Memory B cell (primary cell): ENCODE data around the gene GRK5.

ENCODE experiments used
- ATAC-seq: fragments of 150-1000 bp; cut with Tn5 transposase; 2 replicates; pipeline ENCODE4 v1.10.0; 2021; ENCODE audit warnings: low read depth, mild to moderate bottlenecking, moderate library complexity
- DNase-seq, 2 donors: peaks; one replicate each; pipeline ENCODE4 v3.0.0; 2022; ENCODE audit warnings: low spot score in 2 of 2
- H3K27ac Mint-ChIP-seq: one replicate; pipeline ENCODE4 v1.8.0; 2022; ENCODE audit warnings: mild to moderate bottlenecking, moderate library complexity, mixed read lengths
- H3K27me3 Mint-ChIP-seq: one replicate; pipeline ENCODE4 v1.8.0; 2022; ENCODE audit warnings: mixed read lengths
- H3K36me3 Mint-ChIP-seq: one replicate; pipeline ENCODE4 v1.8.0; 2022; ENCODE audit warnings: mild to moderate bottlenecking, mixed read lengths
- H3K4me1 Mint-ChIP-seq: one replicate; pipeline ENCODE4 v1.8.0; 2022; ENCODE audit warnings: mixed read lengths
- H3K4me3 Mint-ChIP-seq: one replicate; pipeline ENCODE4 v1.8.0; 2022; ENCODE audit warnings: mild to moderate bottlenecking, moderate library complexity, mixed read lengths
- H3K9me3 Mint-ChIP-seq: one replicate; pipeline ENCODE4 v1.8.0; 2022; ENCODE audit warnings: mixed read lengths

The GRK5 gene

GRCh38 chr10:119388849-119389345 is 181.5 kb downstream of the GRK5 start:
- Mint-ChIP-seq H3K27me3 (no peaks in the 10 kb centered on the region), H3K36me3 (peaks cover 28% of the 10 kb centered on the region), H3K9me3 (no peaks in the 10 kb centered on the region), H3K4me3 (no peak overlapping the region), H3K4me1 (peaks cover 22% of the 10 kb centered on the region), H3K27ac (peak overlapping the region; percentile 31)
- no peak for DNase-seq
- no peak for ATAC-seq

- peaks cover 37% of the 10 kb centered on the region for H3K4me1 Mint-ChIP-seq
- ATAC-seq (no peak), DNase-seq (no peak)
- no peaks in the 10 kb centered on the region for H3K9me3 Mint-ChIP-seq
- no peaks in the 10 kb centered on the region for H3K27me3 Mint-ChIP-seq
- peaks cover 12% of the 10 kb centered on the region for H3K36me3 Mint-ChIP-seq
- no peak overlapping the region for H3K27ac Mint-ChIP-seq
- no peak overlapping the region for H3K4me3 Mint-ChIP-seq
Measured at GRCh38 chr10:119391440-119392251, 184.3 kb downstream of the GRK5 start.

GRCh38 chr10:119393019-119393418 is 185.6 kb downstream of the GRK5 start:
- peak overlapping the region; percentile 89 for H3K27ac Mint-ChIP-seq
- H3K4me1 Mint-ChIP-seq: peaks cover 39% of the 10 kb centered on the region
- DNase-seq: no peak
- no peaks in the 10 kb centered on the region for H3K27me3 Mint-ChIP-seq
- H3K9me3 Mint-ChIP-seq: no peaks in the 10 kb centered on the region
- peaks cover 13% of the 10 kb centered on the region for H3K36me3 Mint-ChIP-seq
- ATAC-seq: no peak
- no peak overlapping the region for H3K4me3 Mint-ChIP-seq

- peak overlapping the region; percentile 89 for H3K27ac Mint-ChIP-seq
- no peak overlapping the region for H3K4me3 Mint-ChIP-seq
- no peaks in the 10 kb centered on the region for H3K27me3 Mint-ChIP-seq
Measured at GRCh38 chr10:119393421-119393820, 186.1 kb downstream of the GRK5 start.

GRCh38 chr10:119393845-119394244 is 186.5 kb downstream of the GRK5 start:
- Mint-ChIP-seq H3K4me3 (no peak overlapping the region), H3K36me3 (peaks cover 13% of the 10 kb centered on the region), H3K4me1 (peaks cover 39% of the 10 kb centered on the region), H3K27ac (peak overlapping the region; percentile 89), H3K9me3 (no peaks in the 10 kb centered on the region), H3K27me3 (no peaks in the 10 kb centered on the region)
- DNase-seq (no peak), ATAC-seq (no peak)

More at GRCh38 chr10:119393421-119393820, 186.1 kb downstream of the GRK5 start:
- DNase-seq (no peak), ATAC-seq (no peak)
- no peaks in the 10 kb centered on the region for H3K9me3 Mint-ChIP-seq
- H3K4me1 Mint-ChIP-seq: peaks cover 39% of the 10 kb centered on the region
- peaks cover 13% of the 10 kb centered on the region for H3K36me3 Mint-ChIP-seq

- Mint-ChIP-seq H3K36me3 (peaks cover 13% of the 10 kb centered on the region), H3K9me3 (no peaks in the 10 kb centered on the region), H3K4me3 (peak overlapping the region; percentile 59), H3K4me1 (peaks cover 39% of the 10 kb centered on the region), H3K27ac (peak overlapping the region; percentile 89), H3K27me3 (no peaks in the 10 kb centered on the region)
- DNase-seq (no peak), ATAC-seq (peak; percentile 11)
Measured at GRCh38 chr10:119394657-119395279, 187.4 kb downstream of the GRK5 start.

- H3K4me1 Mint-ChIP-seq: peaks cover 37% of the 10 kb centered on the region
- peak overlapping the region; percentile 59 for H3K4me3 Mint-ChIP-seq
- peak overlapping the region; percentile 89 for H3K27ac Mint-ChIP-seq
- no peaks in the 10 kb centered on the region for H3K9me3 Mint-ChIP-seq
- ATAC-seq: peak; percentile 88
- H3K27me3 Mint-ChIP-seq: no peaks in the 10 kb centered on the region
- DNase-seq: peak; percentile 22 to 39
- peaks cover 14% of the 10 kb centered on the region for H3K36me3 Mint-ChIP-seq
Measured at GRCh38 chr10:119395280-119396007, 188.1 kb downstream of the GRK5 start.

- H3K4me3 Mint-ChIP-seq: no peak overlapping the region
- ATAC-seq (peak; percentile 37), DNase-seq (no peak)
- no peaks in the 10 kb centered on the region for H3K9me3 Mint-ChIP-seq
- peaks cover 10% of the 10 kb centered on the region for H3K36me3 Mint-ChIP-seq
- H3K27ac Mint-ChIP-seq: peak overlapping the region; percentile 89
- peaks cover 34% of the 10 kb centered on the region for H3K4me1 Mint-ChIP-seq
- H3K27me3 Mint-ChIP-seq: no peaks in the 10 kb centered on the region
Measured at GRCh38 chr10:119396008-119396708, 188.8 kb downstream of the GRK5 start.

- no peak for ATAC-seq
- Mint-ChIP-seq H3K9me3 (no peaks in the 10 kb centered on the region), H3K4me1 (peaks cover 31% of the 10 kb centered on the region), H3K4me3 (no peak overlapping the region), H3K27ac (peak overlapping the region; percentile 89), H3K36me3 (peaks cover 10% of the 10 kb centered on the region), H3K27me3 (no peaks in the 10 kb centered on the region)
- DNase-seq: no peak
Measured at GRCh38 chr10:119396709-119397071, 189.3 kb downstream of the GRK5 start.

- no peaks in the 10 kb centered on the region for H3K27me3 Mint-ChIP-seq
- H3K27ac Mint-ChIP-seq: peak overlapping the region; percentile 54
- no peak overlapping the region for H3K4me3 Mint-ChIP-seq
- ATAC-seq (no peak), DNase-seq (no peak)
- H3K9me3 Mint-ChIP-seq: no peaks in the 10 kb centered on the region
- peaks cover 35% of the 10 kb centered on the region for H3K4me1 Mint-ChIP-seq
- peaks cover 10% of the 10 kb centered on the region for H3K36me3 Mint-ChIP-seq
Measured at GRCh38 chr10:119397416-119397815, 190.0 kb downstream of the GRK5 start.

- Mint-ChIP-seq H3K9me3 (no peaks in the 10 kb centered on the region), H3K27me3 (no peaks in the 10 kb centered on the region), H3K4me3 (no peak overlapping the region), H3K36me3 (peaks cover 10% of the 10 kb centered on the region), H3K4me1 (peaks cover 30% of the 10 kb centered on the region), H3K27ac (peak overlapping the region; percentile 76)
- DNase-seq: no peak
- ATAC-seq: no peak
Measured at GRCh38 chr10:119398996-119399395, 191.6 kb downstream of the GRK5 start.

- Mint-ChIP-seq H3K4me1 (peaks cover 29% of the 10 kb centered on the region), H3K4me3 (no peak overlapping the region), H3K36me3 (peaks cover 10% of the 10 kb centered on the region), H3K27me3 (no peaks in the 10 kb centered on the region), H3K27ac (peak overlapping the region; percentile 76), H3K9me3 (no peaks in the 10 kb centered on the region)
- DNase-seq (no peak), ATAC-seq (no peak)
Measured at GRCh38 chr10:119399466-119399865, 192.1 kb downstream of the GRK5 start.

- H3K36me3 Mint-ChIP-seq: peaks cover 10% of the 10 kb centered on the region
- no peak for ATAC-seq
- H3K4me1 Mint-ChIP-seq: peaks cover 15% of the 10 kb centered on the region
Measured at GRCh38 chr10:119401671-119402395, 194.5 kb downstream of the GRK5 start.

More at GRCh38 chr10:119401671-119402395, 194.5 kb downstream of the GRK5 start:
- Mint-ChIP-seq H3K4me3 (no peak overlapping the region), H3K27ac (peak overlapping the region; percentile 83), H3K27me3 (no peaks in the 10 kb centered on the region), H3K9me3 (no peaks in the 10 kb centered on the region)
- no peak for DNase-seq
